Thymus (tissue), 11 donors: Measurements from ENCODE around the gene RARA. TPM values are rescaled to one million over a fixed set of nuclear protein-coding genes. Genes with fewer than 3 reads are reported as not detected.

Experiments
- DNase-seq, 9 donors: peaks; one replicate each; pipeline ENCODE4 v3.0.0-alpha.2; 2013; ENCODE audit warnings: low spot score in 9 of 9, low read depth in 6 of 9, missing footprints in 1 of 9
- H3K27ac ChIP-seq, 2 donors: one replicate each; pipeline ENCODE4 v1.5.1; 2013; ENCODE audit warnings: control low read depth in 1 of 2, low read depth in 1 of 2, low read length in 1 of 2, mild to moderate bottlenecking in 1 of 2, moderate library complexity in 1 of 2
- H3K27me3 ChIP-seq, 2 donors: one replicate each; pipeline ENCODE4 v1.5.1; 2013; ENCODE audit warnings: low read length in 1 of 2; ENCODE audit not compliant: control insufficient read depth in 2 of 2, insufficient read depth in 1 of 2
- H3K36me3 ChIP-seq, 2 donors: one replicate each; pipeline ENCODE4 v1.5.1; 2013; ENCODE audit warnings: low read length in 1 of 2, mild to moderate bottlenecking in 1 of 2, moderate library complexity in 1 of 2; ENCODE audit not compliant: control insufficient read depth in 2 of 2, insufficient read depth in 2 of 2
- H3K4me1 ChIP-seq, 2 donors: one replicate each; pipeline ENCODE4 v1.5.1; 2013; ENCODE audit warnings: low read length in 2 of 2; ENCODE audit not compliant: control insufficient read depth in 2 of 2, insufficient read depth in 2 of 2
- H3K4me3 ChIP-seq, 2 donors: one replicate each; pipeline ENCODE4 v1.5.1; 2013; ENCODE audit warnings: low read length in 2 of 2, control low read depth in 1 of 2, mild to moderate bottlenecking in 1 of 2
- H3K9me3 ChIP-seq, 2 donors: one replicate each; pipeline ENCODE4 v1.5.1; 2013; ENCODE audit warnings: low read length in 1 of 2, mild to moderate bottlenecking in 1 of 2; ENCODE audit not compliant: control insufficient read depth in 2 of 2, insufficient read depth in 1 of 2
- WGBS: extraction: QIAGEN DNeasy Blood & Tissue Kit; methylation state at CpG from one replicate; pipeline ENCODE4 v1.1.7; 2013; 5-methylcytosine and 5-hydroxymethylcytosine counted together
- polyA plus RNA-seq: library from polyadenylated mRNA; stranded (reverse); fragments of 200-250 nt; gene quantifications from one replicate; pipeline ENCODE4 v1.2.3, GENCODE V29; 2013
- total RNA-seq: library from RNA; stranded (reverse); fragments of 120-200 nt; gene quantifications from one replicate; pipeline ENCODE4 v1.2.4, GENCODE V29; 2013
- donor health status: healthy.

Gene RARA
- total and polyA plus RNA-seq, 2 donors: 5.8 to 17.1 TPM

GRCh38 chr17:40312893-40313667 lies 4.1 kb downstream of the RARA start:
- H3K4me3 ChIP-seq: no peak overlapping the region
- H3K36me3 ChIP-seq: no peaks in the 10 kb centered on the region
- WGBS: 69% methylated on average over 4 of the region's 4 CpGs
- no peak overlapping the region for H3K27ac ChIP-seq
- peaks cover 42 to 97% of the 10 kb centered on the region in 2 donors for H3K4me1 ChIP-seq
- DNase-seq: peak in 1 of 9 donors; percentile 11
- H3K27me3 ChIP-seq: peaks cover 0 to 6% of the 10 kb centered on the region in 2 donors
- no peaks in the 10 kb centered on the region for H3K9me3 ChIP-seq

- H3K9me3 ChIP-seq: no peaks in the 10 kb centered on the region
- DNase-seq: peak in 1 of 9 donors; percentile 18
- H3K36me3 ChIP-seq: no peaks in the 10 kb centered on the region
- no peak overlapping the region for H3K4me3 ChIP-seq
- 68% methylated on average over 7 of the region's 7 CpGs for WGBS
- H3K27me3 ChIP-seq: peaks cover under 1 to 12% of the 10 kb centered on the region in 2 donors
- H3K27ac ChIP-seq: no peak overlapping the region
- H3K4me1 ChIP-seq: peaks cover 48 to 97% of the 10 kb centered on the region in 2 donors
Observed at GRCh38 chr17:40313668-40314583, 4.9 kb downstream of the RARA start.

GRCh38 chr17:40314584-40314956 lies 5.6 kb downstream of the RARA start:
- H3K9me3 ChIP-seq: no peaks in the 10 kb centered on the region
- no peaks in the 10 kb centered on the region for H3K36me3 ChIP-seq
- 31% methylated on average over 3 of the region's 3 CpGs for WGBS
- peaks cover 2 to 15% of the 10 kb centered on the region in 2 donors for H3K27me3 ChIP-seq
- peak in 1 of 9 donors; percentile 63 for DNase-seq
- peak overlapping the region in 1 of 2 donors; percentile 6 for H3K27ac ChIP-seq
- no peak overlapping the region for H3K4me3 ChIP-seq
- H3K4me1 ChIP-seq: peaks cover 51 to 97% of the 10 kb centered on the region in 2 donors

- H3K27ac ChIP-seq: peak overlapping the region in 1 of 2 donors; percentile 58
- H3K36me3 ChIP-seq: no peaks in the 10 kb centered on the region
- no peaks in the 10 kb centered on the region for H3K9me3 ChIP-seq
- peaks cover 2 to 15% of the 10 kb centered on the region in 2 donors for H3K27me3 ChIP-seq
- 90% methylated on average over 3 of the region's 3 CpGs for WGBS
- DNase-seq: no peak
- H3K4me3 ChIP-seq: no peak overlapping the region
- peaks cover 52 to 97% of the 10 kb centered on the region in 2 donors for H3K4me1 ChIP-seq
Observed at GRCh38 chr17:40315206-40315605, 6.2 kb downstream of the RARA start.

GRCh38 chr17:40315678-40316570 lies 6.9 kb downstream of the RARA start:
- H3K27ac ChIP-seq: peak overlapping the region; percentile 31 to 58
- WGBS: 55% methylated on average over 9 of the region's 9 CpGs
- no peaks in the 10 kb centered on the region for H3K36me3 ChIP-seq
- H3K4me1 ChIP-seq: peaks cover 58 to 97% of the 10 kb centered on the region in 2 donors
- H3K9me3 ChIP-seq: no peaks in the 10 kb centered on the region
- peaks cover 2 to 15% of the 10 kb centered on the region in 2 donors for H3K27me3 ChIP-seq
- no peak overlapping the region for H3K4me3 ChIP-seq
- peak in 1 of 9 donors; percentile 61 for DNase-seq

- peaks cover 66 to 97% of the 10 kb centered on the region in 2 donors for H3K4me1 ChIP-seq
- 83% methylated on average over 38 of the region's 38 CpGs for WGBS
- no peaks in the 10 kb centered on the region for H3K9me3 ChIP-seq
- peaks cover 2 to 15% of the 10 kb centered on the region in 2 donors for H3K27me3 ChIP-seq
- no peaks in the 10 kb centered on the region for H3K36me3 ChIP-seq
- H3K27ac ChIP-seq: peak overlapping the region in 1 of 2 donors; percentile 43
- DNase-seq: no peak
- no peak overlapping the region for H3K4me3 ChIP-seq
Observed at GRCh38 chr17:40316571-40317344, 7.8 kb downstream of the RARA start.

- Histone ChIP-seq H3K9me3 (no peaks in the 10 kb centered on the region), H3K4me1 (peaks cover 70 to 97% of the 10 kb centered on the region in 2 donors), H3K27me3 (peaks cover 2 to 15% of the 10 kb centered on the region in 2 donors), H3K27ac (peak overlapping the region in 1 of 2 donors; percentile 68), H3K4me3 (peak overlapping the region; percentile 66 to 78), H3K36me3 (no peaks in the 10 kb centered on the region)
- DNase-seq: peak in 1 of 9 donors; percentile 74
- WGBS: 26% methylated on average over 6 of the region's 6 CpGs
Observed at GRCh38 chr17:40317345-40317873, 8.4 kb downstream of the RARA start.
